Breast epithelium (tissue), 4 donors: ENCODE results near the gene TDRD10. TPM values are rescaled to one million over a fixed set of nuclear protein-coding genes. Genes with fewer than 3 reads are reported as not detected.

ENCODE experiments used
- DNase-seq, 2 donors: peaks; one replicate each; pipeline ENCODE4 v3.0.0-alpha.2; 2019; ENCODE audit warnings: low spot score in 2 of 2
- H3K27ac ChIP-seq, 2 donors: fragments of 200-600 bp; sonication (generic) in 1 of 2; one replicate each; pipeline ENCODE4 v1.5.1; 2016 to 2019; ENCODE audit warnings: mild to moderate bottlenecking in 1 of 2
- H3K27me3 ChIP-seq, 2 donors: fragments of 200-600 bp; sonication (generic) in 1 of 2; one replicate each; pipeline versions ENCODE4 v1.5.1 to v1.6.0; 2017 to 2019; ENCODE audit warnings: control low read depth in 1 of 2, mild to moderate bottlenecking in 1 of 2
- H3K36me3 ChIP-seq: fragments of 200-600 bp; one replicate; pipeline ENCODE4 v1.5.1; 2019
- H3K4me1 ChIP-seq, 2 donors: fragments of 200-600 bp; sonication (generic); one replicate each; pipeline ENCODE4 v1.5.1; 2016 to 2019; ENCODE audit warnings: control low read depth in 1 of 2
- H3K4me3 ChIP-seq, 3 donors: fragments of 200-600 bp; sonication (generic); 1 replicate in 2 of 3; 2 replicates in 1 of 3; pipeline ENCODE4 v1.5.1; 2016 to 2019; ENCODE audit warnings: mild to moderate bottlenecking in 3 of 3, moderate library complexity in 2 of 3
- H3K9me3 ChIP-seq, 2 donors: fragments of 200-600 bp; sonication (generic) in 1 of 2; one replicate each; pipeline ENCODE4 v1.5.1; 2016 to 2019; ENCODE audit warnings: control low read depth in 1 of 2
- CTCF ChIP-seq, 3 donors: fragments of 450-650 bp; IDR thresholded peaks; one replicate each; pipeline ENCODE4 v1.5.1; 2016 to 2017; ENCODE audit warnings: antibody characterized with exemption in 3 of 3, mild to moderate bottlenecking in 3 of 3, moderate library complexity in 3 of 3
- POLR2A ChIP-seq: fragments of 450-650 bp; IDR thresholded peaks from one replicate; pipeline ENCODE4 v1.6.1; 2016; ENCODE audit warnings: antibody characterized with exemption, mild to moderate bottlenecking, moderate library complexity
- POLR2AphosphoS5 ChIP-seq, 3 donors: sonication (generic); formaldehyde crosslinking; IDR thresholded peaks; one replicate each; pipeline ENCODE4 v1.6.1; 2017; ENCODE audit warnings: antibody characterized with exemption in 3 of 3
- intact Hi-C: fragments of 100-400 bp; cut with DNase I; formaldehyde crosslinking; loops from one replicate; pipeline ENCODE4 v1.15.1; 2023; ENCODE audit warnings: low total_unique reads
- total RNA-seq, 3 donors: library from RNA; depleted of rRNA; stranded (reverse); fragments of >200 nt; gene quantifications; one replicate each; pipeline ENCODE4 v1.1.0, GENCODE V29; 2016

The TDRD10 gene
- total RNA-seq, 3 donors from 2014 or later, result 2.9 to 5.6 (median 5.6) TPM

DNA sequence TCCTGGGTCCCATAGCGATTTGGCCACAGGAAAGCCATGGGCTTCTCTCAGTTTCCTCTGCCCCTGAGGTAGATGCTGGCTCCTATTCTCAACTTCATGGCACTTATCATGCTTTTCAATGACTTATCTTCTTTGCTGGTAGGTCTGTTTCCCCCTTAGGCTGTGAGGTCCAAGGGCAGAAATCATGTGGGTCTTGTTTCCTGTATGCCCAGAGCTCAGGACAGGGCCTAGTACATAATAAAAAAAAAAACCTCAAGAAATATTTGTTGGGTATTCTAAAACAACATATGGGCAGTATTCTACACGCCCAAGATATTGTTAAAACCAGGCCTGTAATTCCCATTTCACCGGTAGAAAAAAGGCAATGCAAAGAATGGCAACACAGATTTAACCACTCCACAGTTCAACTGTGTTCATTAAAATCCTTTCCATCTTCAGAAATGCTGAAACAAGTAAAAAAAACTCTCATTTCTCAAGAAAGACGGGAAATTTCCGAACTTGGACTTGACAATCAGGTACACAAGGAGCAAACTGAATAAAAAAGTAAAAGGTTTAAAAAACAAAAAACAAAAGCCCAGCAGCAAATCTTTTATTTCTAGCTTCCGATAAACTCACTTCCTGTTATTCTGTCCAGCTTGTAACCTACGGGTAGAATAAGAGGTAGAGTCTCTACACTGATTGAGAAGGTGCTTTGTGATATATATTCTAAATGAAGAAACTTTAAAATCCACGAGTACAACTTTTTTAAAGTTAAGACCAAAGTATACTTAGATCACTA, 6.3 kb upstream of the TDRD10 start:
- Histone ChIP-seq H3K9me3 (no peaks in the 10 kb centered on the region), H3K36me3 (no peaks in the 10 kb centered on the region), H3K27ac (no peak overlapping the region), H3K27me3 (peaks cover 0 to 9% of the 10 kb centered on the region in 2 donors), H3K4me3 (no peak overlapping the region), H3K4me1 (no peaks in the 10 kb centered on the region)
- DNase-seq, result no peak
- intact Hi-C loops, result no loop called here
- TF ChIP-seq POLR2A (no peak), POLR2AphosphoS5 (IDR thresholded peaks at IDR 0.05) (no peak), CTCF (IDR thresholded peaks at IDR 0.05) (no peak)

- Histone ChIP-seq H3K9me3 (no peaks in the 10 kb centered on the region), H3K4me1 (no peaks in the 10 kb centered on the region), H3K27me3 (peaks cover 0 to 12% of the 10 kb centered on the region in 2 donors), H3K36me3 (no peaks in the 10 kb centered on the region), H3K4me3 (no peak overlapping the region), H3K27ac (peak overlapping the region in 1 of 2 donors; percentile 49)
- TF ChIP-seq CTCF (IDR thresholded peaks at IDR 0.05), result no peak
- no peak for TF ChIP-seq POLR2A
- TF ChIP-seq POLR2AphosphoS5 (IDR thresholded peaks at IDR 0.05), result no peak
- intact Hi-C loops, result no loop called here
- no peak for DNase-seq
Measured at GRCh38 chr1:154496383-154496782, 5.6 kb upstream of the TDRD10 start.

GRCh38 chr1:154497026-154497806, 4.8 kb upstream of the TDRD10 start:
- H3K27ac ChIP-seq, result no peak overlapping the region
- intact Hi-C loops, result no loop called here
- no peak for DNase-seq
- peaks cover 0 to 12% of the 10 kb centered on the region in 2 donors for H3K27me3 ChIP-seq
- H3K9me3 ChIP-seq, result no peaks in the 10 kb centered on the region
- H3K4me1 ChIP-seq, result no peaks in the 10 kb centered on the region
- H3K4me3 ChIP-seq, result no peak overlapping the region
- no peaks in the 10 kb centered on the region for H3K36me3 ChIP-seq
- TF ChIP-seq CTCF (IDR thresholded peaks at IDR 0.05) (no peak), POLR2AphosphoS5 (IDR thresholded peaks at IDR 0.05) (peak in 1 of 3 donors; percentile 27)

- intact Hi-C loops, result no loop called here
- DNase-seq, result no peak
Measured at GRCh38 chr1:154499446-154499845, 2.6 kb upstream of the TDRD10 start.

More at GRCh38 chr1:154499446-154499845, 2.6 kb upstream of the TDRD10 start:
- H3K4me1 ChIP-seq, result no peaks in the 10 kb centered on the region
- H3K4me3 ChIP-seq, result peak overlapping the region in 2 of 3 donors; percentile 59 to 70
- no peak overlapping the region for H3K27ac ChIP-seq
- no peaks in the 10 kb centered on the region for H3K9me3 ChIP-seq
- TF ChIP-seq POLR2A, result no peak
- TF ChIP-seq POLR2AphosphoS5 (IDR thresholded peaks at IDR 0.05), result no peak
- no peak for TF ChIP-seq CTCF (IDR thresholded peaks at IDR 0.05)
- H3K36me3 ChIP-seq, result no peaks in the 10 kb centered on the region
- peaks cover 0 to 12% of the 10 kb centered on the region in 2 donors for H3K27me3 ChIP-seq
